ENCODE results near the gene SNX3. TPM values are rescaled to one million over a fixed set of nuclear protein-coding genes. Genes with fewer than 3 reads are reported as not detected.
A peak's percentile ranks its signal among the peaks of the same experiment; 100 is the strongest.

The SNX3 gene
- total RNA-seq, 1 experiment from 2014 or later = 102 TPM

- DNase-seq = peak in 1 of 2 experiments; percentile 27
- no peaks in the 10 kb centered on the region for H3K9me3 ChIP-seq (ENCODE audit: insufficient read depth, low read depth)
- no peaks in the 10 kb centered on the region for H3K79me2 ChIP-seq (ENCODE audit: low read depth)
- peak overlapping the region; percentile 10; the same call in 1 of the 2 replicates for H3K4me2 ChIP-seq
- no peak for TF ChIP-seq CTCF (conservative IDR thresholded peaks at IDR 0.05)
- TF ChIP-seq EZH2 (IDR thresholded peaks at IDR 0.05; ENCODE audit: low read depth) = no peak
- no peaks in the 10 kb centered on the region for H4K20me1 ChIP-seq (ENCODE audit: insufficient read depth)
- intact Hi-C loops (cut with micrococcal nuclease; ENCODE audit: unreplicated experiment) = loop anchor here (2.0 to 10.0 kb wide), 2 partner anchors 317 to 349 kb away; no protein-coding TSS in a partner anchor
- ChIA-PET CTCF (interaction anchor here (0.7 to 1.1 kb wide), 3 partner anchors 10 to 856 kb away, joined by 3 to 4 read pairs (median 3); no protein-coding TSS in a partner anchor), POLR2A (ENCODE audit: unreplicated experiment) (interaction anchor here (0.6 kb wide), 1 partner anchor 13 kb away, joined by 4 read pairs; no protein-coding TSS in a partner anchor)
- no peak overlapping the region for H2AFZ ChIP-seq
- no peaks in the 10 kb centered on the region for H3K36me3 ChIP-seq (ENCODE audit: low read depth)
- no peaks in the 10 kb centered on the region for H3K27me3 ChIP-seq (ENCODE audit: insufficient read depth, low read depth)
- no peak overlapping the region for H3K27ac ChIP-seq
- no peaks in the 10 kb centered on the region for H3F3A ChIP-seq (ENCODE audit: insufficient read depth, low read depth)
- H3K4me3 ChIP-seq = no peak overlapping the region
- BruUV-seq (replicated peaks) = no TSS peak
- no peaks in the 10 kb centered on the region for H3K9me2 ChIP-seq (ENCODE audit: insufficient read depth)
- H3K4me1 ChIP-seq (replicated peaks; ENCODE audit: insufficient read depth) = no peaks in the 10 kb centered on the region
Measured at GRCh38 chr6:108175592-108176279, 85.1 kb downstream of the SNX3 start.

DNA sequence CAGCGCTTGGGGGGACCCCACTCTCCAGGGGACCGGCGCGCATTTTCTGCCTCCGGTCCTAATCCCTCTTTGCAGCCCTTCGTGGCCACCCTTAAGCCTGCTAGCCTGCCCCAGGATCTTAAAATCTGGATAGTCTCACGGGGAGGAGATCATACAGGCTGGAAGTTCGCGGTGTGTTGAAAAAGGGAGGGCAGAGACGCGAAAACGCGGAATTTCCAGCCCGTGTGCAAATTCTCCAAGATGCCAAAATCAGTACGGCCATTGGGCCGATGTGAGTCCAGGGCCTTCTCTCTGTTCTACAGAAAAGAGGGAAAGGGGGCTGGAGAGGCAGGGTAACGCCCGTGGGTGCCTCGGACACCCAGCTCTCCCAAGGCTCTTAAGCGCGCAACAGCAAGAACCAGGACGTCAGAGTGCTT, 85.7 kb downstream of the SNX3 start:
- DNase-seq = no peak
- Histone ChIP-seq H3K36me3 (ENCODE audit: low read depth) (no peaks in the 10 kb centered on the region), H3K4me3 (no peak overlapping the region), H3K27ac (no peak overlapping the region), H3K9me2 (ENCODE audit: insufficient read depth) (no peaks in the 10 kb centered on the region), H2AFZ (no peak overlapping the region), H4K20me1 (ENCODE audit: insufficient read depth) (no peaks in the 10 kb centered on the region), H3K9me3 (ENCODE audit: insufficient read depth, low read depth) (no peaks in the 10 kb centered on the region), H3K4me2 (no peak overlapping the region), H3K27me3 (ENCODE audit: insufficient read depth, low read depth) (no peaks in the 10 kb centered on the region), H3K4me1 (replicated peaks; ENCODE audit: insufficient read depth) (no peaks in the 10 kb centered on the region), H3F3A (ENCODE audit: insufficient read depth, low read depth) (no peaks in the 10 kb centered on the region), H3K79me2 (ENCODE audit: low read depth) (no peaks in the 10 kb centered on the region)
- no TSS peak for BruUV-seq (replicated peaks)
- intact Hi-C loops (cut with micrococcal nuclease; ENCODE audit: unreplicated experiment) = loop anchor here (2.0 to 10.0 kb wide), 2 partner anchors 318 to 350 kb away; no protein-coding TSS in a partner anchor
- ChIA-PET POLR2A (ENCODE audit: unreplicated experiment) (no interaction called here), CTCF (interaction anchor here (0.7 to 1.1 kb wide), 3 partner anchors 11 to 855 kb away, joined by 3 to 4 read pairs (median 3); no protein-coding TSS in a partner anchor)
- TF ChIP-seq EZH2 (IDR thresholded peaks at IDR 0.05; ENCODE audit: low read depth) (no peak), CTCF (conservative IDR thresholded peaks at IDR 0.05) (no peak)

- ChIA-PET POLR2A (ENCODE audit: unreplicated experiment) (no interaction called here), CTCF (interaction anchor here (0.7 kb wide), 1 partner anchor 854 kb away, joined by 3 read pairs; no protein-coding TSS in a partner anchor)
- no peak for DNase-seq
- Histone ChIP-seq H3K27me3 (ENCODE audit: insufficient read depth, low read depth) (no peaks in the 10 kb centered on the region), H3K4me3 (no peak overlapping the region), H3K79me2 (ENCODE audit: low read depth) (no peaks in the 10 kb centered on the region), H2AFZ (no peak overlapping the region), H4K20me1 (ENCODE audit: insufficient read depth) (no peaks in the 10 kb centered on the region), H3K27ac (no peak overlapping the region), H3K9me3 (ENCODE audit: insufficient read depth, low read depth) (no peaks in the 10 kb centered on the region), H3K4me1 (replicated peaks; ENCODE audit: insufficient read depth) (no peaks in the 10 kb centered on the region), H3K4me2 (no peak overlapping the region), H3K9me2 (ENCODE audit: insufficient read depth) (no peaks in the 10 kb centered on the region), H3K36me3 (ENCODE audit: low read depth) (no peaks in the 10 kb centered on the region), H3F3A (ENCODE audit: insufficient read depth, low read depth) (no peaks in the 10 kb centered on the region)
- BruUV-seq (replicated peaks) = no TSS peak
- intact Hi-C loops (cut with micrococcal nuclease; ENCODE audit: unreplicated experiment) = loop anchor here (2.0 to 10.0 kb wide), 2 partner anchors 318 to 350 kb away; no protein-coding TSS in a partner anchor
- TF ChIP-seq CTCF (conservative IDR thresholded peaks at IDR 0.05) = no peak
- no peak for TF ChIP-seq EZH2 (IDR thresholded peaks at IDR 0.05; ENCODE audit: low read depth)
Measured at GRCh38 chr6:108174371-108175175, 86.3 kb downstream of the SNX3 start.
